ENCODE data around the gene ZEB2.

Gene ZEB2

DNA sequence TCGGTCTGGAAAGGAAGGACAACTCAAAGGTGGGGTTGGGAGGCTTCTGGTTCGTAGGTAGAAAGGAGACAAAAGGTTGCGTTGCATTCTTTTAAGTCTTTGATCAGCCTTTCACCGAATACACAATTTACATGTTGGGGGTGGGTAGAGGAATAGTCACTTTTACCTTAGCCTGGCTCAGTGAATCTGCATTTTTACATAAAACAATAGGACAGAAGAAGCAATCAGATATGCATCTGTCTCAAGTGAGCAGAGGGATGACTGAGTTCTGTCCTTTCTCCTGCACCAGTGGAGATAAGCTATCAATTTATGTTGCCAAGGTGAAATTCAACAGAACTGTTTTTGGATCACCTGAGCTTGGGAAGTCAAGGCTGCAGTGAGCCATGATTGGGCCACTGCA lies 173.7 kb downstream of the ZEB2 start:
- Histone ChIP-seq H4K20me1 (ENCODE audit: insufficient read depth) (no peaks in the 10 kb centered on the region), H3K36me3 (ENCODE audit: insufficient read depth) (no peaks in the 10 kb centered on the region), H3K4me2 (no peak overlapping the region), H3K79me2 (ENCODE audit: insufficient read depth, low read depth) (no peaks in the 10 kb centered on the region), H3K4me3 (IDR thresholded peaks at IDR 0.05; ENCODE audit: insufficient read depth, low read depth, low read length) (no peak overlapping the region), H3K27me3 (ENCODE audit: insufficient read depth, low read depth) (no peaks in the 10 kb centered on the region), H3K27ac (no peak overlapping the region), H2AFZ (ENCODE audit: low read depth) (no peak overlapping the region), H3K9ac (no peak overlapping the region), H3K4me1 (ENCODE audit: low read depth, poor library complexity, severe bottlenecking) (no peaks in the 10 kb centered on the region)
- TF ChIP-seq, protein P1, sequence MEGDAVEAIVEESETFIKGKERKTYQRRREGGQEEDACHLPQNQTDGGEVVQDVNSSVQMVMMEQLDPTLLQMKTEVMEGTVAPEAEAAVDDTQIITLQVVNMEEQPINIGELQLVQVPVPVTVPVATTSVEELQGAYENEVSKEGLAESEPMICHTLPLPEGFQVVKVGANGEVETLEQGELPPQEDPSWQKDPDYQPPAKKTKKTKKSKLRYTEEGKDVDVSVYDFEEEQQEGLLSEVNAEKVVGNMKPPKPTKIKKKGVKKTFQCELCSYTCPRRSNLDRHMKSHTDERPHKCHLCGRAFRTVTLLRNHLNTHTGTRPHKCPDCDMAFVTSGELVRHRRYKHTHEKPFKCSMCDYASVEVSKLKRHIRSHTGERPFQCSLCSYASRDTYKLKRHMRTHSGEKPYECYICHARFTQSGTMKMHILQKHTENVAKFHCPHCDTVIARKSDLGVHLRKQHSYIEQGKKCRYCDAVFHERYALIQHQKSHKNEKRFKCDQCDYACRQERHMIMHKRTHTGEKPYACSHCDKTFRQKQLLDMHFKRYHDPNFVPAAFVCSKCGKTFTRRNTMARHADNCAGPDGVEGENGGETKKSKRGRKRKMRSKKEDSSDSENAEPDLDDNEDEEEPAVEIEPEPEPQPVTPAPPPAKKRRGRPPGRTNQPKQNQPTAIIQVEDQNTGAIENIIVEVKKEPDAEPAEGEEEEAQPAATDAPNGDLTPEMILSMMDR (conservative IDR thresholded peaks at IDR 0.05; ENCODE audit: low read depth, low read length) = no peak

DNA sequence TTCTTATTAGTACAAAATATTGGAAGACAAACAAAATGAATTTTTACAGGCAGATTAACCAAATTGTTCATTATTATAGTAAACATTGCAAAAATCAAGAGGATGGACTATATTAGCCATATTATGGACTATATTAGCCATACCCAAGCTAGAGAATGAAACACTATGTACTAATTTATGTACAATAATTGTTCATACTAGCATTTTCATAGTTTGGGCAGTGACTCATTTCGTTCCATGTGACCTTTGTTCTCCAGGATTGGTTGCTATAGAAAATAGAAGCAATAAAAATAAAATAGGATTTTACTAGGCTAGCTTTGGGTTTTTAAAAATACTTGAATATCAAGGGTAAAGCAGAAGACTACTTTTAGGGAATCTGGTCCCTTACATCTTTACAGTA lies 176.8 kb downstream of the ZEB2 start:
- TF ChIP-seq, protein P1 (conservative IDR thresholded peaks at IDR 0.05; ENCODE audit: low read depth, low read length) = no peak
- no peak overlapping the region for H3K27ac ChIP-seq
- H3K4me2 ChIP-seq = no peak overlapping the region

DNA sequence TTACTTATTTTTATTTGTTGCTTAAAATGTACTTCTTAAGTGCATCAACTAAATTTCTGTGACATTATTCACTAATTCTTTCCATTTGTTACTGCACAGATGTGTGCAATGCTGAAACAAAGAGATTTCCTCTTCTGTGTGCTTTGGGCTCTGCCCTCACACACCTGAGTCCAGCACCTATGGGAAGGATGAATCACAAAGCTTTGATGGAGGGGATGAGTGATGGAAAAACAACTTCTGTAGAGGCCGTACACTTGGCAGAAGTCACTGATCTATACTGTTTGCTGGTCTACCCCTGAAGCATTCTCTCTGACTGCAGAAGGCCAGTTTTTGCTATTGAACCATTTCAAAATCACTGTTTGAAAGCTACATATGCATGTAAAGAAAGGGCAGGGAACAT lies 178.4 kb downstream of the ZEB2 start:
- TF ChIP-seq, protein P1 (conservative IDR thresholded peaks at IDR 0.05; ENCODE audit: low read depth, low read length) = no peak

More for the DNA sequence above, 176.8 kb downstream of the ZEB2 start:
- Histone ChIP-seq H3K27me3 (ENCODE audit: insufficient read depth, low read depth) (no peaks in the 10 kb centered on the region), H2AFZ (ENCODE audit: low read depth) (no peak overlapping the region), H3K36me3 (ENCODE audit: insufficient read depth) (no peaks in the 10 kb centered on the region), H3K79me2 (ENCODE audit: insufficient read depth, low read depth) (no peaks in the 10 kb centered on the region), H3K4me1 (ENCODE audit: low read depth, poor library complexity, severe bottlenecking) (no peaks in the 10 kb centered on the region), H3K9ac (no peak overlapping the region), H3K4me3 (IDR thresholded peaks at IDR 0.05; ENCODE audit: insufficient read depth, low read depth, low read length) (no peak overlapping the region), H4K20me1 (ENCODE audit: insufficient read depth) (no peaks in the 10 kb centered on the region)

DNA sequence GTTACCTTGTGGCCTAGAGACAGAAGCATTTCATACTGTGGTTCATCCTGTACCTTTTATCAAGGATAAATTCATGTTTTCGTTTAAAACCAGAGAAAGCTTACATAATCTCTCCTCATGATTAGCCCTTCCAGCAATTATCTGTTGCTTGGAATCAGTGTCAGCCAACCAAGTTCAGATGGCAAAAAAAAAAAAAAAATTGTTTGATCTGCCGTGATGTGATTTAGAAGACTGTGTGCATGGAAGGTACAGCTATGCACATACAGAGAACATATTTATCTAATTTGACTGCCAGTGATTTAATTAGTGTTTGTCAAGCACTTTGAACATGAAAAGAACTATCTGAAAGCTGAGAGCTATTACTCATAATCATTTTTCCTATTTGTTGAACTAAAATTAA lies 180.9 kb downstream of the ZEB2 start:
- Histone ChIP-seq H3K4me2 (no peak overlapping the region), H3K79me2 (ENCODE audit: insufficient read depth, low read depth) (no peaks in the 10 kb centered on the region), H4K20me1 (ENCODE audit: insufficient read depth) (no peaks in the 10 kb centered on the region), H3K4me1 (ENCODE audit: low read depth, poor library complexity, severe bottlenecking) (no peaks in the 10 kb centered on the region), H3K9ac (no peak overlapping the region), H3K36me3 (ENCODE audit: insufficient read depth) (no peaks in the 10 kb centered on the region), H3K4me3 (IDR thresholded peaks at IDR 0.05; ENCODE audit: insufficient read depth, low read depth, low read length) (no peak overlapping the region), H3K27ac (no peak overlapping the region), H3K27me3 (ENCODE audit: insufficient read depth, low read depth) (no peaks in the 10 kb centered on the region), H2AFZ (ENCODE audit: low read depth) (no peak overlapping the region)
- TF ChIP-seq, protein P1 (conservative IDR thresholded peaks at IDR 0.05; ENCODE audit: low read depth, low read length) = no peak

More for the DNA sequence above, 178.4 kb downstream of the ZEB2 start:
- Histone ChIP-seq H3K9ac (no peak overlapping the region), H3K4me1 (ENCODE audit: low read depth, poor library complexity, severe bottlenecking) (no peaks in the 10 kb centered on the region), H3K27ac (no peak overlapping the region), H3K27me3 (ENCODE audit: insufficient read depth, low read depth) (no peaks in the 10 kb centered on the region), H4K20me1 (ENCODE audit: insufficient read depth) (no peaks in the 10 kb centered on the region), H3K4me2 (no peak overlapping the region), H3K36me3 (ENCODE audit: insufficient read depth) (no peaks in the 10 kb centered on the region), H3K79me2 (ENCODE audit: insufficient read depth, low read depth) (no peaks in the 10 kb centered on the region), H2AFZ (ENCODE audit: low read depth) (no peak overlapping the region), H3K4me3 (IDR thresholded peaks at IDR 0.05; ENCODE audit: insufficient read depth, low read depth, low read length) (no peak overlapping the region)

All from KMS-11 (cell line).